ENCODE measurements around the gene ANGEL1.

DNA sequence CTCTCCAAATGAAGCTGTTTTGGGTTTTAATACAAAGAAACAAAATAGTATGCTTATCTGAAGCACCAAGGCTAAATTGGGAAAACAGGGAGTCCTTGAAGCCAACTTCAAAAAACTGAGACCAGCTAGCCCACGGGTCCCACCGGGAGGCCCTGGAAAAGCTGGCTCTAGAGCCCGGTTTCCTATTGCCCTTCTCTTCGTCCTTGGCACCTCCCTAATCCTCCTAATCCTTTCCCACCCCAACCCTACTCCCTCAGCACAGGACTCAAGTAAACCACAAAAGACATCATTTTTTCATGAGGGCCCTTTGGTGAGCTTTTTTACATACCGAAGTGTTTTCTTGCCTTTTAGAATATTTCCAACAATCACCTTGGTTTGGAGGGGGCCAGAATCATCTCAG lies 24.8 kb upstream of the ANGEL1 start:
- TF ChIP-seq, protein P1, sequence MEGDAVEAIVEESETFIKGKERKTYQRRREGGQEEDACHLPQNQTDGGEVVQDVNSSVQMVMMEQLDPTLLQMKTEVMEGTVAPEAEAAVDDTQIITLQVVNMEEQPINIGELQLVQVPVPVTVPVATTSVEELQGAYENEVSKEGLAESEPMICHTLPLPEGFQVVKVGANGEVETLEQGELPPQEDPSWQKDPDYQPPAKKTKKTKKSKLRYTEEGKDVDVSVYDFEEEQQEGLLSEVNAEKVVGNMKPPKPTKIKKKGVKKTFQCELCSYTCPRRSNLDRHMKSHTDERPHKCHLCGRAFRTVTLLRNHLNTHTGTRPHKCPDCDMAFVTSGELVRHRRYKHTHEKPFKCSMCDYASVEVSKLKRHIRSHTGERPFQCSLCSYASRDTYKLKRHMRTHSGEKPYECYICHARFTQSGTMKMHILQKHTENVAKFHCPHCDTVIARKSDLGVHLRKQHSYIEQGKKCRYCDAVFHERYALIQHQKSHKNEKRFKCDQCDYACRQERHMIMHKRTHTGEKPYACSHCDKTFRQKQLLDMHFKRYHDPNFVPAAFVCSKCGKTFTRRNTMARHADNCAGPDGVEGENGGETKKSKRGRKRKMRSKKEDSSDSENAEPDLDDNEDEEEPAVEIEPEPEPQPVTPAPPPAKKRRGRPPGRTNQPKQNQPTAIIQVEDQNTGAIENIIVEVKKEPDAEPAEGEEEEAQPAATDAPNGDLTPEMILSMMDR (conservative IDR thresholded peaks at IDR 0.05; ENCODE audit: low read depth in 2 of 2): no peak
- no peak for TF ChIP-seq EZH2 (IDR thresholded peaks at IDR 0.05; ENCODE audit: low read depth, unreplicated experiment)
- TF ChIP-seq POLR2AphosphoS5 (IDR thresholded peaks at IDR 0.05; ENCODE audit: low read depth): no peak
- TF ChIP-seq, protein P2, sequence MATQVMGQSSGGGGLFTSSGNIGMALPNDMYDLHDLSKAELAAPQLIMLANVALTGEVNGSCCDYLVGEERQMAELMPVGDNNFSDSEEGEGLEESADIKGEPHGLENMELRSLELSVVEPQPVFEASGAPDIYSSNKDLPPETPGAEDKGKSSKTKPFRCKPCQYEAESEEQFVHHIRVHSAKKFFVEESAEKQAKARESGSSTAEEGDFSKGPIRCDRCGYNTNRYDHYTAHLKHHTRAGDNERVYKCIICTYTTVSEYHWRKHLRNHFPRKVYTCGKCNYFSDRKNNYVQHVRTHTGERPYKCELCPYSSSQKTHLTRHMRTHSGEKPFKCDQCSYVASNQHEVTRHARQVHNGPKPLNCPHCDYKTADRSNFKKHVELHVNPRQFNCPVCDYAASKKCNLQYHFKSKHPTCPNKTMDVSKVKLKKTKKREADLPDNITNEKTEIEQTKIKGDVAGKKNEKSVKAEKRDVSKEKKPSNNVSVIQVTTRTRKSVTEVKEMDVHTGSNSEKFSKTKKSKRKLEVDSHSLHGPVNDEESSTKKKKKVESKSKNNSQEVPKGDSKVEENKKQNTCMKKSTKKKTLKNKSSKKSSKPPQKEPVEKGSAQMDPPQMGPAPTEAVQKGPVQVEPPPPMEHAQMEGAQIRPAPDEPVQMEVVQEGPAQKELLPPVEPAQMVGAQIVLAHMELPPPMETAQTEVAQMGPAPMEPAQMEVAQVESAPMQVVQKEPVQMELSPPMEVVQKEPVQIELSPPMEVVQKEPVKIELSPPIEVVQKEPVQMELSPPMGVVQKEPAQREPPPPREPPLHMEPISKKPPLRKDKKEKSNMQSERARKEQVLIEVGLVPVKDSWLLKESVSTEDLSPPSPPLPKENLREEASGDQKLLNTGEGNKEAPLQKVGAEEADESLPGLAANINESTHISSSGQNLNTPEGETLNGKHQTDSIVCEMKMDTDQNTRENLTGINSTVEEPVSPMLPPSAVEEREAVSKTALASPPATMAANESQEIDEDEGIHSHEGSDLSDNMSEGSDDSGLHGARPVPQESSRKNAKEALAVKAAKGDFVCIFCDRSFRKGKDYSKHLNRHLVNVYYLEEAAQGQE (IDR thresholded peaks at IDR 0.05; ENCODE audit: unreplicated experiment): no peak
- TF ChIP-seq NANOG (IDR thresholded peaks at IDR 0.05; ENCODE audit: borderline replicate concordance): no peak
